GM19099 (cell line): ENCODE data around the gene DNTT.

Source experiments
- POLR2A ChIP-seq: IDR thresholded peaks from 3 replicates; pipeline ENCODE4 v1.6.1; 2011; ENCODE audit warnings: low read depth; ENCODE audit not compliant: insufficient read length; ENCODE audit errors: extremely low read depth

The DNTT gene

DNA sequence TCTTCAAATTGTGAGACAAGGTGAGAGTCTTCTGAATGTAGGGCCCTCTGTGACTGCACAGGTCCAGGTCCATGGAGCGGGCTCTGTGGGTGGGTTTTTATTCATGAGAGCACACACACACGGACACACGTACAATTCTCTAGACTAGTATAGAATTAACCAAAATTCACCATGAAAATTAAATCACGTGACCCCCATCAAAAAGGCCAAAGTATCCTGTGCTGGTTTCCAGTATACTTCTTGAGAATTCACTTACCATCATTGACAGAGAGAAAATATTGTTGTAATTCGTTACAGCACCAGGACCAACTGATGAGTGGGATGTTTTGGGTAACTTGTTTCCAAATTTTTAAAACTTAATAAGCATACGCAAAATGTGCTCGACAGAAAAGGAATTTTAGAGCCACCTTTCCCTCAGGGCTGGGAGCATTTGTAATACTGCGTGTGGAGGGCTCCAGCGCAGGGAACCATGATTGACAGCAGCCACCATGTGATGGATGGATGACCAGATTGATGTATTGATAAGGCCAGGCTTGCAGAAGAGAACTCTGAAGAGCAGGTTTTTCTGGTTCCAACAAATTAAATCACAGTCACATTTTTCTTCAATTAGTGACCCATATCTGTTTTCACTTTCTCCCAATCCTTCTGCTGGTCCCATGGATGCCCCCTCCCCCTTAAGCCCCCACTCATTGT is 14.9 kb upstream of the DNTT start:
- TF ChIP-seq POLR2A: no peak

DNA sequence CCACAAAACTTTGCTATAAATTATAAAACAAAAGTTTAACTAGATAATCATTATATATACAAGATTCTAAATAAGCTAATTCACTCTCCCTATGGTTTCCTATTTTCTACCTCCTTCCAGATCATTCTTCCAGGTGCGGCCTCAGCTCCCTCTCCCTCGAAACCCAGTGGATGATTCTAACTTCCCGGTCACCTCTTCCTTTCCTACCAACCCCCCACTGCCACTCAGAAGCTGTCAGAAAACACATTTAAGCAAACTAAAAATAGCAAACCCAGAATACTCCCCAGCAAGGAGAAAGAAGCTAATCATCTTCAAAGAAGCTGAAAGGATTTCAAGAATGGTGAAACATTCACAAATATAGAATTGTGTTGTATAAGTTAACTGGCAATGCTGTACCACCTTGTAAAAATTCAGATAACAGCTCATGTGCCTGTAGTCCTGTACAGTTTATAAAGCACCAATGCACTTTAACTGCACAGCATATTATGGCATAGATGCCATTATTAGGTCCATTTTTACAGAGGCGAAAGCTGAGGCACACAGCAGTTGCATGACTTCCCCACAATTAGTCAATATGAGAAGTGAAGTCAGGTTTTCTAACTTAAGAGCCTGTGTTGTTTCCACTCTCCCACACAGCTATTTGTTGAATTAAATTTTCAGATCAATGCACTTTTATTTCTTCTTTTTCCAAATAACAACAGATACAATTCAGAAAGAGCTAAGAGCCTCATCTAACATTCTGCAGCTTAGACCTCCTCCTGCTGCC is 13.7 kb upstream of the DNTT start:
- no peak for TF ChIP-seq POLR2A

GRCh38 chr10:96292971-96293920 is 11.0 kb upstream of the DNTT start:
- no peak for TF ChIP-seq POLR2A

GRCh38 chr10:96295475-96295874 is 8.8 kb upstream of the DNTT start:
- no peak for TF ChIP-seq POLR2A

- TF ChIP-seq POLR2A: no peak
Measured at GRCh38 chr10:96297486-96297885, 6.7 kb upstream of the DNTT start.

DNA sequence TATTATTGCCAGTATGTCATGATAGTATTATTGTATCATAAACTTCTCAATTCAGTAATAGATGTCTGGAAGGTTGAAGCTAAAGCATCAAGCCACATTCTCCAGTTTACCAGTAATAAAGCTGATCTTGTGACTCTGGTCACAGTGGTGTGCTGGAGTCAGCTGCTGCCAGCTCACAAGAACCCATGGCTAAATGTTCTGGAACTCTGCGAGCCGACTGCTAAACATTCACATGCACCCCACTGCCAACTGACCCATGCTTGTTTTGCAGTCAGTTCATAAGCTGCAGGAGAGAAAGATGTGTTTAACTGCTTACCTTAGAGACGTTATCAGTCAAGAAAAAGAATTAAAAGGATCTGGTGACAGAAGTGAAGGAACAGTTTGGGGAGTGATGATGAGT is 5.9 kb upstream of the DNTT start:
- no peak for TF ChIP-seq POLR2A

- TF ChIP-seq POLR2A: no peak
Measured at GRCh38 chr10:96299383-96299782, 4.9 kb upstream of the DNTT start.

GRCh38 chr10:96301616-96302015 is 2.6 kb upstream of the DNTT start:
- TF ChIP-seq POLR2A: no peak

GRCh38 chr10:96305019-96305418 is 785 bp downstream of the DNTT start:
- TF ChIP-seq POLR2A: no peak

- TF ChIP-seq POLR2A: no peak
Measured at GRCh38 chr10:96306516-96306915, 2.3 kb downstream of the DNTT start.

DNA sequence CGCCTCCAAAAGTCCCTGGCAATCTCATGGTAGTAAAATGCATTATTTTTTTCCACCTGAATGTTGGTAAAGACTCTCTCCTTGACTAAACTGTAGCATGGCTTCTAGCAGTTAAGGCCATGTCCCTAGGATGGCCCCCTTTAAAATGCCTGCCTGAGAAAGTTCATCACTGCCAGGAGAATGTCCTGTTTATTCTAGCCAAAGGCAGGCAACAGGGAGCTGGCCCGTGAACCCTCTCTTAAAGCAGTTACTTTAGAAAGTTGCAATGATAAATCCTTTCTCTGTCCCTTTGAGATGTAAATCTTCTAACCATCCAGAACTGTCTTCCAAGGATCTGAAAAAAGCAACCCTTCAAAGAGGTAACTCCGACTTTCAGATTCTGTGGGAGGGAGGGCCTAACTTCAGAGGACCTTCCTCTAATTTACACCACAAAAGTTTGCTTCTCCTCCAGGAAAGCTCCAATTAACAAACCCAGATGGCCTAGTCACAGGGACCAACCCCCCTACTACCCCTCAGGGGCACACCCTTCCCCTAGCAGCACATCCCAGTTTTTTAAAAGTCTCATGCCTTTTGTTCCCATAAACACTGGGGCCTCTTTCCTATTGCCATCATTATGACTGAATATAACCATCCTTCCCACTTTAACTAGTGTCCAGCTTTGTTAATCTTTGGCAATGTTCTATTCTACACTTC is 5.5 kb downstream of the DNTT start:
- no peak for TF ChIP-seq POLR2A

DNA sequence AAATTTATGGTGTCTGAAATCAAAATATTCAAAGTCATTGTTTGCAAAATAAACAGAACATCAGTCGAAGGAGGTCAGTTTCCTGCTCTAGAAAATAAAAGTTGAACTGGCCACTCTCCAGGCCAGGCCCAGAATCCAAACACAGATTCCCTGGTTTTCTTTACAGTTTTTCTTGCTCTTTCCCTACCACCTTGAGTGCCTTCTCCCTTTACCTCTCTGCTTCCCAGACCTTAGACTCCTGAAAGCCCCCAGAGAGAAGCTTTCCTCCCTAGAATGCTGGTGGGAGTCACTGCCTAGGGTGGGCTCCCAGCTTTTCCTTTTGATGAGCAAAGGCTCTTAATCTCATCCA is 6.1 kb downstream of the DNTT start:
- no peak for TF ChIP-seq POLR2A

DNA sequence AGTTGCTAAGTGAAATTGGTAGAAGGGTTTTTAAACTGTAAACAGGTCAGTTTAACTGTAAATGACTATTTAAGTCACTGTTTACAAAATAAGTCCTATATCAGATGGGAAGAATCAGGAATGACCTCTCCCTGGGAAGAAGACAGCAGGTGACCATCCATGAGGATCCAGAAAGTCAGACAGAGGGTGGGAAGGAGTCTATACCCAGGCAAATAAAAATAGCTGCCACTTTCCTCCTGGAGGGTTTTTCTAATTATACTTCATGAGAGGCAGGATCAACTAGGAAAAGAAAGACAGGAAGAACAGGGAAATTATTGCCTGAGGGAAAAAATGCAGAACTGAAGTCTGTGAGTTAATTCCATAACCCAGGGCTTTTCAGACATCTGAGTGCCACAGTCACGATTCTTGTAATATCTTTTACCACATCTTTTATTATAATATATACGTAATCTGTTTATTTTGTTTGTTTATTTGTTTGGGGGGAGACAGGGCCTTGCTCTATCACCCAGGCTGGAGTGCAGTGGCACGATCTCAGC is 7.0 kb downstream of the DNTT start:
- no peak for TF ChIP-seq POLR2A

- no peak for TF ChIP-seq POLR2A
Measured at GRCh38 chr10:96313344-96313743, 9.1 kb downstream of the DNTT start.
